ENCODE data around the gene CDKN2AIP.

DNA sequence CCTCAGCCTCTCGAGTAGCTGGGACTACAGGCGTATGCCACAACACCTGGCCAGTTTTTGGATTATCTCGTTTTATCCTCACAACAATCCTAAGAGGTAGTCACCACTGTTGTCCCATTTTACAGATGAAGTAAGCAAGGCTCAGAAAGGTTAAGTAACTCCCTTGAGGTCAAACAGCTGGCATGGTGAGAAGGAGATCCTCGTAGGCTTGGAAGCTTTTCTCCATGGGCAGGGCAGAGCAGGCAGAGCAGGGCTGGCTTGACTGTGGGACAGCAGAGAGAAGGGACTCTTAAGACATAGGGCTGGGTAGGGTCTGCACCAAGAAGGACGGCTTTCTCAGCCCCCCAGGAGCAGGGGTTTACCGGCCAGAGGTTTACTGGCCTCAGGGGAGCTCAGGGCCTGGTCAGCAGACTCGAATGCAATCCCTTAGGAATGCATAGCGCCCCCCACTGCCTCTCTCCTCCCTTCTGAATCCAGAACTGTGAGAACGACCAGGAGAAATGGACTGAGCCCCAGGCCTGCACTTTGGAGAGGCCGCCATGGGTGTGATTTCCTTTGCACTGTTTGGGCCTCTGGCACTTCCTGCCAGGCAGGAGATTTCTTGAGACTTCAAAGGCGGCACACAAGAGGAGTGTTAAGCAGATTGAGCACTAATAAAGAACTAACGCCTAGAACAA lies 14.0 kb upstream of the CDKN2AIP start:
- TF ChIP-seq POLR2A (IDR thresholded peaks at IDR 0.05; ENCODE audit: low read depth) (no peak), CTCF (IDR thresholded peaks at IDR 0.05) (no peak), POLR2AphosphoS5 (IDR thresholded peaks at IDR 0.05) (no peak)
